Muscle of back (tissue), 11 donors: ENCODE data around the gene NDUFB5. TPM values are rescaled to one million over a fixed set of nuclear protein-coding genes. Genes with fewer than 3 reads are reported as not detected.
"Not testable (repeated sequence)": the region's sequence is repeated elsewhere in the genome, so short reads cannot be mapped to it uniquely, and the experiment has no call there.

Experiments
- DNase-seq, 3 donors: peaks; one replicate each; pipeline versions ENCODE4 v3.0.0 to v3.0.0-alpha.2; 2013
- polyA plus RNA-seq, 10 donors: library from polyadenylated mRNA; unstranded; fragments of 120-200 nt; gene quantifications; one replicate each; pipeline ENCODE4 v1.2.1, GENCODE V29; 2013; ENCODE audit not compliant: insufficient read length in 10 of 10

Gene NDUFB5
- polyA plus RNA-seq, 10 donors: 170 to 234 (median 201) TPM

GRCh38 chr3:179622023-179622422 lies 17.4 kb downstream of the NDUFB5 start:
- no peak for DNase-seq

GRCh38 chr3:179624451-179624850 lies 19.9 kb downstream of the NDUFB5 start:
- DNase-seq: peak in 1 of 3 donors; percentile 13

- DNase-seq: no peak
Measured at GRCh38 chr3:179630753-179631451, 26.3 kb downstream of the NDUFB5 start.

- no peak for DNase-seq
Measured at GRCh38 chr3:179640469-179640868, 35.9 kb downstream of the NDUFB5 start.

GRCh38 chr3:179642871-179643270 lies 38.3 kb downstream of the NDUFB5 start:
- no peak for DNase-seq

- not testable (repeated sequence) for DNase-seq
Measured at GRCh38 chr3:179643837-179644236, 39.2 kb downstream of the NDUFB5 start.

- DNase-seq: no peak
Measured at GRCh38 chr3:179646177-179646576, 41.6 kb downstream of the NDUFB5 start.

GRCh38 chr3:179651687-179652446 lies 47.3 kb downstream of the NDUFB5 start:
- no peak for DNase-seq

- peak; percentile 77 to 92 (median 81) for DNase-seq
Measured at GRCh38 chr3:179652447-179653095, 48.0 kb downstream of the NDUFB5 start, which contains the start of gene USP13. Gene USP13 (plus strand): TSS chr3:179653040. CDS start chr3:179653226, 186 bp downstream.

GRCh38 chr3:179653096-179653797 lies 48.7 kb downstream of the NDUFB5 start:
- peak; percentile 68 to 93 (median 78) for DNase-seq

- no peak for DNase-seq
Measured at GRCh38 chr3:179655236-179655635, 50.6 kb downstream of the NDUFB5 start.

GRCh38 chr3:179658606-179659005 lies 54.0 kb downstream of the NDUFB5 start:
- DNase-seq: peak in 1 of 3 donors; percentile 35

GRCh38 chr3:179660872-179661271 lies 56.3 kb downstream of the NDUFB5 start:
- DNase-seq: no peak

- DNase-seq: no peak
Measured at GRCh38 chr3:179661777-179662176, 57.2 kb downstream of the NDUFB5 start.

GRCh38 chr3:179663093-179663492 lies 58.5 kb downstream of the NDUFB5 start:
- no peak for DNase-seq

- no peak for DNase-seq
Measured at GRCh38 chr3:179666030-179666429, 61.4 kb downstream of the NDUFB5 start.

GRCh38 chr3:179666436-179667035 lies 61.9 kb downstream of the NDUFB5 start:
- peak; percentile 49 to 57 (median 57) for DNase-seq

- DNase-seq: no peak
Measured at GRCh38 chr3:179668429-179668828, 63.8 kb downstream of the NDUFB5 start.

GRCh38 chr3:179670311-179670710 lies 65.7 kb downstream of the NDUFB5 start:
- no peak for DNase-seq

GRCh38 chr3:179671309-179671708 lies 66.7 kb downstream of the NDUFB5 start:
- DNase-seq: no peak

GRCh38 chr3:179671747-179672242 lies 67.2 kb downstream of the NDUFB5 start:
- DNase-seq: peak in 1 of 3 donors; percentile 55
